ENCODE data around the gene VWA3A. TPM values are rescaled to one million over a fixed set of nuclear protein-coding genes. Genes with fewer than 3 reads are reported as not detected.
"Not testable (repeated sequence)": the region's sequence is repeated elsewhere in the genome, so short reads cannot be mapped to it uniquely, and the experiment has no call there.

VWA3A gene
- total and polyA plus RNA-seq, 4 donors, result 0.13 to 0.39 (median 0.19) TPM

- H3K4me3 ChIP-seq (ENCODE audit: low read length in 2 of 2), result no peak overlapping the region
- DNase-seq (no peak), ATAC-seq (ENCODE audit: low FRiP score) (no peak)
- no peaks in the 10 kb centered on the region for H3K9me3 ChIP-seq (ENCODE audit: control insufficient read depth, low read length)
- intact Hi-C loops (cut with DNase I), result no loop called here
- 96 to 98% methylated on average over 5 to 7 of the region's 7 CpGs for WGBS, 2 donors
- H3K36me3 ChIP-seq (ENCODE audit: control insufficient read depth in 1 of 2, insufficient read depth in 2 of 2, low read length in 1 of 2), result no peaks in the 10 kb centered on the region
- no peaks in the 10 kb centered on the region for H3K27me3 ChIP-seq (ENCODE audit: control insufficient read depth in 1 of 2, insufficient read depth in 2 of 2, low read length in 1 of 2)
- H3K4me1 ChIP-seq (ENCODE audit: control insufficient read depth in 1 of 2, insufficient read depth in 2 of 2, low read length in 2 of 2), result no peaks in the 10 kb centered on the region
- no peak overlapping the region for H3K27ac ChIP-seq (ENCODE audit: low read depth in 1 of 2, low read length in 2 of 2)
These were observed 31.6 kb downstream of the VWA3A start for GRCh38 chr16:22123759-22124490.

GRCh38 chr16:22124583-22125284 is 32.4 kb downstream of the VWA3A start:
- WGBS, 2 donors, result 96% methylated on average over 6 of the region's 6 CpGs
- H3K4me3 ChIP-seq (ENCODE audit: low read length in 2 of 2), result no peak overlapping the region
- intact Hi-C loops (cut with DNase I), result no loop called here
- H3K36me3 ChIP-seq (ENCODE audit: control insufficient read depth in 1 of 2, insufficient read depth in 2 of 2, low read length in 1 of 2), result no peaks in the 10 kb centered on the region
- H3K9me3 ChIP-seq (ENCODE audit: control insufficient read depth, low read length), result no peaks in the 10 kb centered on the region
- H3K4me1 ChIP-seq (ENCODE audit: control insufficient read depth in 1 of 2, insufficient read depth in 2 of 2, low read length in 2 of 2), result no peaks in the 10 kb centered on the region
- H3K27ac ChIP-seq (ENCODE audit: low read depth in 1 of 2, low read length in 2 of 2), result no peak overlapping the region
- DNase-seq (no peak), ATAC-seq (ENCODE audit: low FRiP score) (no peak)
- H3K27me3 ChIP-seq (ENCODE audit: control insufficient read depth in 1 of 2, insufficient read depth in 2 of 2, low read length in 1 of 2), result no peaks in the 10 kb centered on the region

- 40 to 44% methylated on average over 15 of the region's 15 CpGs for WGBS, 2 donors
- H3K9me3 ChIP-seq (ENCODE audit: control insufficient read depth, low read length), result no peaks in the 10 kb centered on the region
- H3K27ac ChIP-seq (ENCODE audit: low read depth in 1 of 2, low read length in 2 of 2), result no peak overlapping the region
- DNase-seq (no peak), ATAC-seq (ENCODE audit: low FRiP score) (no peak)
- intact Hi-C loops (cut with DNase I), result no loop called here
- no peak overlapping the region for H3K4me3 ChIP-seq (ENCODE audit: low read length in 2 of 2)
- no peaks in the 10 kb centered on the region for H3K27me3 ChIP-seq (ENCODE audit: control insufficient read depth in 1 of 2, insufficient read depth in 2 of 2, low read length in 1 of 2)
- H3K4me1 ChIP-seq (ENCODE audit: control insufficient read depth in 1 of 2, insufficient read depth in 2 of 2, low read length in 2 of 2), result no peaks in the 10 kb centered on the region
- no peaks in the 10 kb centered on the region for H3K36me3 ChIP-seq (ENCODE audit: control insufficient read depth in 1 of 2, insufficient read depth in 2 of 2, low read length in 1 of 2)
These were observed 33.8 kb downstream of the VWA3A start for GRCh38 chr16:22126037-22126558.

DNA sequence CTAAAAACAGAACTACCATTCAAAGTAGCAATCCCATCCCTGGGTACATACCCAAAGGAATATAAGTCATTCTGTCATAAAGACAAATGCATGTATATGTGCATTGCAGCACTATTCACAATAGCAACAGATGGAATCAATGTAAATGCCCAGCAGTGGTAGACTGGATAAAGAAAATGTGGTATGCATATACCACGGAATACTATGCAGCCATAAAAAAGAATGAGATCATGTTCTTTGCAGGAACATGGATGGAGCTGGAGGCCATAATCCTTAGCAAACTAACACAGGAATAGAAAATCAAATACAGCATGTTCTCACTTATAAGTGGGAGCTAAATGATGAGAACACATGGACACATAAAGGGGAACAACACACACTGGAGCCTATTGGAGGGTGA is 36.2 kb downstream of the VWA3A start:
- H3K9me3 ChIP-seq (ENCODE audit: control insufficient read depth, low read length); DNase-seq; H3K27ac ChIP-seq (ENCODE audit: low read depth in 1 of 2, low read length in 2 of 2); intact Hi-C loops (cut with DNase I); H3K27me3 ChIP-seq (ENCODE audit: control insufficient read depth in 1 of 2, insufficient read depth in 2 of 2, low read length in 1 of 2); H3K4me3 ChIP-seq (ENCODE audit: low read length in 2 of 2); H3K4me1 ChIP-seq (ENCODE audit: control insufficient read depth in 1 of 2, insufficient read depth in 2 of 2, low read length in 2 of 2); ATAC-seq (ENCODE audit: low FRiP score); H3K36me3 ChIP-seq (ENCODE audit: control insufficient read depth in 1 of 2, insufficient read depth in 2 of 2, low read length in 1 of 2): not testable (repeated sequence)
- WGBS, 2 donors, result 92 to 95% methylated on average over 1 of the region's 1 CpG

DNA sequence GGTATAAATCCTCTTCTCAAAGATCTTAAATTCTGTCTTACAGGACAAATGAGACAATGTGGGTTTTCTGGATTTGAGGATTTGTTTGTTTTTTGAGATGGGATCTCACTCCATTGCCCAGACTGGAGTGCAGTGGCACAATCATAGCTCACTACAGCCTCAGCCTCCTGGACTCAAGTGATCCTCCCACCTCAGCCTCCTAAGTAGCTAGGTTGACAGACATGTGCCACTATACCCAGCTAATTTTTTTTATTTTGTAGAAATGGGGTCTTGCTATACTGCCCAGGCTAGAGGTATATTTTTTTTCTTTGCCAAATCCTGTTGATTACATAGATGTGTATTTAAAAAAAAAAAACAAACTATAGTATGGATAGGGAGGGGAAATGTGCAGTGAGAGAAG is 38.2 kb downstream of the VWA3A start:
- DNase-seq (no peak), ATAC-seq (ENCODE audit: low FRiP score) (no peak)
- no peaks in the 10 kb centered on the region for H3K4me1 ChIP-seq (ENCODE audit: control insufficient read depth in 1 of 2, insufficient read depth in 2 of 2, low read length in 2 of 2)
- no peaks in the 10 kb centered on the region for H3K36me3 ChIP-seq (ENCODE audit: control insufficient read depth in 1 of 2, insufficient read depth in 2 of 2, low read length in 1 of 2)
- H3K9me3 ChIP-seq (ENCODE audit: control insufficient read depth, low read length), result no peaks in the 10 kb centered on the region
- H3K27me3 ChIP-seq (ENCODE audit: control insufficient read depth in 1 of 2, insufficient read depth in 2 of 2, low read length in 1 of 2), result no peaks in the 10 kb centered on the region
- intact Hi-C loops (cut with DNase I), result no loop called here
- no peak overlapping the region for H3K27ac ChIP-seq (ENCODE audit: low read depth in 1 of 2, low read length in 2 of 2)
- H3K4me3 ChIP-seq (ENCODE audit: low read length in 2 of 2), result no peak overlapping the region

GRCh38 chr16:22132801-22133200 is 40.5 kb downstream of the VWA3A start:
- WGBS, 2 donors, result 85 to 88% methylated on average over 10 of the region's 10 CpGs
- DNase-seq (no peak), ATAC-seq (ENCODE audit: low FRiP score) (no peak)
- no peak overlapping the region for H3K27ac ChIP-seq (ENCODE audit: low read depth in 1 of 2, low read length in 2 of 2)
- H3K4me1 ChIP-seq (ENCODE audit: control insufficient read depth in 1 of 2, insufficient read depth in 2 of 2, low read length in 2 of 2), result no peaks in the 10 kb centered on the region
- H3K4me3 ChIP-seq (ENCODE audit: low read length in 2 of 2), result no peak overlapping the region
- intact Hi-C loops (cut with DNase I), result no loop called here
- no peaks in the 10 kb centered on the region for H3K27me3 ChIP-seq (ENCODE audit: control insufficient read depth in 1 of 2, insufficient read depth in 2 of 2, low read length in 1 of 2)
- H3K36me3 ChIP-seq (ENCODE audit: control insufficient read depth in 1 of 2, insufficient read depth in 2 of 2, low read length in 1 of 2), result no peaks in the 10 kb centered on the region
- no peaks in the 10 kb centered on the region for H3K9me3 ChIP-seq (ENCODE audit: control insufficient read depth, low read length)

DNA sequence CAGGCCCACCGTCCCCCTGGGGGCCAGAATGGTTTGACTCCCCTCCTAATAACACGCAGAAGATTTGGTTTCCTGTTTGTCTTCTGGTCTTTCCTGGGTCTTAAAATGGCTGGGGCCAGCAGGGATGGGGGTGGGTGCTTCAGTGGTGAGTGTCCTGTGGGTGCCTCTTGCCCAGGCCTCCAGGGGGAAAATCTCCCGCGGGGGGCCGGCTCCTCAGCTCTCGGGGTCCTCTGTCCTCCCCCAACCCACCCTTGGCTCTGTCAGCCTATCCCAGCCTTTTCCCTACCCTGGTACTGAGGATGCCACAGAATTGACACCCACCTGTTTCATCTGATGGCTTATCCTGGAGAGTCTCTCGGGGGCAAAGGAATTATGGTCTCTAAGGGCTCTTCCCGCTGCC is 46.1 kb downstream of the VWA3A start:
- DNase-seq, result no peak
- no peak overlapping the region for H3K27ac ChIP-seq (ENCODE audit: low read depth in 1 of 2, low read length in 2 of 2)
- H3K4me1 ChIP-seq (ENCODE audit: control insufficient read depth in 1 of 2, insufficient read depth in 2 of 2, low read length in 2 of 2), result no peaks in the 10 kb centered on the region
- no peak overlapping the region for H3K4me3 ChIP-seq (ENCODE audit: low read length in 2 of 2)
- WGBS, 2 donors, result 68 to 78% methylated on average over 8 of the region's 8 CpGs
- H3K27me3 ChIP-seq (ENCODE audit: control insufficient read depth in 1 of 2, insufficient read depth in 2 of 2, low read length in 1 of 2), result no peaks in the 10 kb centered on the region
- no peaks in the 10 kb centered on the region for H3K36me3 ChIP-seq (ENCODE audit: control insufficient read depth in 1 of 2, insufficient read depth in 2 of 2, low read length in 1 of 2)
- intact Hi-C loops (cut with DNase I), result no loop called here
- no peak for ATAC-seq (ENCODE audit: low FRiP score)
- H3K9me3 ChIP-seq (ENCODE audit: control insufficient read depth, low read length), result no peaks in the 10 kb centered on the region

- DNase-seq (no peak), ATAC-seq (ENCODE audit: low FRiP score) (no peak)
- Histone ChIP-seq H3K9me3 (ENCODE audit: control insufficient read depth, low read length) (no peaks in the 10 kb centered on the region), H3K27ac (ENCODE audit: low read depth in 1 of 2, low read length in 2 of 2) (no peak overlapping the region), H3K4me3 (ENCODE audit: low read length in 2 of 2) (no peak overlapping the region), H3K36me3 (ENCODE audit: control insufficient read depth in 1 of 2, insufficient read depth in 2 of 2, low read length in 1 of 2) (no peaks in the 10 kb centered on the region), H3K4me1 (ENCODE audit: control insufficient read depth in 1 of 2, insufficient read depth in 2 of 2, low read length in 2 of 2) (no peaks in the 10 kb centered on the region), H3K27me3 (ENCODE audit: control insufficient read depth in 1 of 2, insufficient read depth in 2 of 2, low read length in 1 of 2) (no peaks in the 10 kb centered on the region)
- WGBS, 2 donors, result 40 to 41% methylated on average over 7 of the region's 7 CpGs
- intact Hi-C loops (cut with DNase I), result no loop called here
These were observed 46.7 kb downstream of the VWA3A start for GRCh38 chr16:22139008-22139407.

DNA sequence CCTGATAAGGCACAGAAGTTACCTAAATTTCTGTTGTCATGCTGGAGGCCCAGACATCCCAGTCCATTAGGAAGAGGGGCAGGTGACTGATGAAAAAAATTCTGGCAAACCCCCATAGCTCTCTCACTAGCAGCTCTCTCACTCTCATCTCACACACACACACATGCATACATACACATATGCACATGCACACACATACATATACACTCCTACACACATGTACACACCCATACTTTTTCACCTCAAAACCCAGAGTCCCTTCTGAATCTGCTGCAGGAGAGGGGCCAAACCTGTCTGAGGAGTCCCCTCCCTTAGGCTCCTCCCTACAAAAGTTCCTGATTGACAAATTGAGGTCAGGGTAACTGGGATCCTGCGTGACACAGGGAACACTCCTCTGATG is 47.4 kb downstream of the VWA3A start:
- H3K4me1 ChIP-seq (ENCODE audit: control insufficient read depth in 1 of 2, insufficient read depth in 2 of 2, low read length in 2 of 2), result no peaks in the 10 kb centered on the region
- no peak overlapping the region for H3K4me3 ChIP-seq (ENCODE audit: low read length in 2 of 2)
- H3K27me3 ChIP-seq (ENCODE audit: control insufficient read depth in 1 of 2, insufficient read depth in 2 of 2, low read length in 1 of 2), result no peaks in the 10 kb centered on the region
- no peak overlapping the region for H3K27ac ChIP-seq (ENCODE audit: low read depth in 1 of 2, low read length in 2 of 2)
- no peaks in the 10 kb centered on the region for H3K9me3 ChIP-seq (ENCODE audit: control insufficient read depth, low read length)
- no peak for DNase-seq
- no peak for ATAC-seq (ENCODE audit: low FRiP score)
- intact Hi-C loops (cut with DNase I), result no loop called here
- no peaks in the 10 kb centered on the region for H3K36me3 ChIP-seq (ENCODE audit: control insufficient read depth in 1 of 2, insufficient read depth in 2 of 2, low read length in 1 of 2)
- 81 to 82% methylated on average over 1 of the region's 1 CpG for WGBS, 2 donors

All from aorta (tissue), 5 donors.